NCI-H2196 treated with DMSO at 0.1 percent for 48 hours (cell line): ENCODE data around the gene GBP3.
"Not testable (repeated sequence)": the region's sequence is repeated elsewhere in the genome, so short reads cannot be mapped to it uniquely, and the experiment has no call there.

Experiments used
- DNase-seq: peaks from one replicate; lab custom pipeline; 2025; ENCODE audit not compliant: unreplicated experiment; lab: John Stamatoyannopoulos, UW

Gene GBP3

GRCh38 chr1:88980870-88981269 is 41.8 kb downstream of the GBP3 start:
- DNase-seq, result no peak

- DNase-seq, result no peak
Observed at GRCh38 chr1:88979749-88980116, 42.9 kb downstream of the GBP3 start.

- no peak for DNase-seq
Observed at GRCh38 chr1:88979054-88979748, 43.5 kb downstream of the GBP3 start.

GRCh38 chr1:88976235-88976634 is 46.4 kb downstream of the GBP3 start:
- DNase-seq, result no peak

- DNase-seq, result not testable (repeated sequence)
Observed at GRCh38 chr1:88974616-88975172, 48.0 kb downstream of the GBP3 start.

GRCh38 chr1:88973520-88974137 is 49.0 kb downstream of the GBP3 start:
- no peak for DNase-seq

- DNase-seq, result no peak
Observed at GRCh38 chr1:88961647-88962275, 60.9 kb downstream of the GBP3 start.

GRCh38 chr1:88961081-88961480 is 61.6 kb downstream of the GBP3 start:
- no peak for DNase-seq
